ENCODE measurements around the gene CHST8. TPM values are rescaled to one million over a fixed set of nuclear protein-coding genes. Genes with fewer than 3 reads are reported as not detected.
"Not testable (repeated sequence)": the region's sequence is repeated elsewhere in the genome, so short reads cannot be mapped to it uniquely, and the experiment has no call there.

Gene CHST8
- total RNA-seq, 1 experiment from 2014 or later = not detected

DNA sequence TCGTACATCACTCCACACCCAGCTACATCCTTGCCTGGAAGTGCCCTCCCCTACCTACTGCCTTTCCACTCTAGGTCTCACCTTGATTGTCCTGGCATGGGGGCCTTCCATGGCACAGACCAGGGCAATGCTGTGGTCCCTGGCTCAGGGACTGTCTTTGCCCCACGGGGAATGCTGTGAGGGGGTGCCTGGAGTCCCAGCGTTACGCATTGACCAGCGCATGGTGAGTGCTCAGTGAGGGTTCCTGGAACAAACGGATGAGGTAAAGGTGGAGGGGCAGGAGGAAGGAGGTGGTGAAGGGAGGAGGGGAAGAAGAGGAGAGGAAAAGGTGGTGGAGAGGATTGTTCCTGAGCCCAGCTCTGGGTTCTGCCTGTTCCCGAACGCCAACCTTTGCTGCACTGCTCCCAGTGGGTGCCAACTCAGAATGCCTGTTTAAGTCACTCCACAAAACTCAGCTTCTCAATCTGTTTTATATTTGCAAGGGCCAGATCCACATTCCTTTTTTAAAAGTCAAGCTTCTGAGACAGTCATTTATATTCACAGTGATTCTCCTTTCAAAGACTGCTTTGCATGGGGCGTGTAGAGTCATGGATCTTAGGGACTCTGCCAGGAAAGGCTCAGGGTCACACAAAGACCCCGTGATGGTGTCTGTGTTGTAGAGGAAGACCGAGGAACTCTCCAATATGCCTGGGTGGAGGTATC is 40.8 kb downstream of the CHST8 start:
- no TSS peak for BruUV-seq (replicated peaks)
- H2AFZ ChIP-seq = no peak overlapping the region
- no peaks in the 10 kb centered on the region for H3K9me3 ChIP-seq (ENCODE audit: insufficient read depth, low read depth)
- H3K4me3 ChIP-seq = no peak overlapping the region
- H3K27me3 ChIP-seq (ENCODE audit: insufficient read depth, low read depth) = peaks cover 83% of the 10 kb centered on the region
- POLR2A ChIA-PET (ENCODE audit: unreplicated experiment) = no interaction called here
- H4K20me1 ChIP-seq (ENCODE audit: insufficient read depth) = no peaks in the 10 kb centered on the region
- H3K79me2 ChIP-seq (ENCODE audit: low read depth) = no peaks in the 10 kb centered on the region
- intact Hi-C loops (cut with micrococcal nuclease; ENCODE audit: unreplicated experiment) = no loop called here
- DNase-seq = no peak
- TF ChIP-seq, protein P1, sequence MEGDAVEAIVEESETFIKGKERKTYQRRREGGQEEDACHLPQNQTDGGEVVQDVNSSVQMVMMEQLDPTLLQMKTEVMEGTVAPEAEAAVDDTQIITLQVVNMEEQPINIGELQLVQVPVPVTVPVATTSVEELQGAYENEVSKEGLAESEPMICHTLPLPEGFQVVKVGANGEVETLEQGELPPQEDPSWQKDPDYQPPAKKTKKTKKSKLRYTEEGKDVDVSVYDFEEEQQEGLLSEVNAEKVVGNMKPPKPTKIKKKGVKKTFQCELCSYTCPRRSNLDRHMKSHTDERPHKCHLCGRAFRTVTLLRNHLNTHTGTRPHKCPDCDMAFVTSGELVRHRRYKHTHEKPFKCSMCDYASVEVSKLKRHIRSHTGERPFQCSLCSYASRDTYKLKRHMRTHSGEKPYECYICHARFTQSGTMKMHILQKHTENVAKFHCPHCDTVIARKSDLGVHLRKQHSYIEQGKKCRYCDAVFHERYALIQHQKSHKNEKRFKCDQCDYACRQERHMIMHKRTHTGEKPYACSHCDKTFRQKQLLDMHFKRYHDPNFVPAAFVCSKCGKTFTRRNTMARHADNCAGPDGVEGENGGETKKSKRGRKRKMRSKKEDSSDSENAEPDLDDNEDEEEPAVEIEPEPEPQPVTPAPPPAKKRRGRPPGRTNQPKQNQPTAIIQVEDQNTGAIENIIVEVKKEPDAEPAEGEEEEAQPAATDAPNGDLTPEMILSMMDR (conservative IDR thresholded peaks at IDR 0.05) = no peak
- TF ChIP-seq EZH2 (IDR thresholded peaks at IDR 0.05; ENCODE audit: low read depth) = no peak
- no peaks in the 10 kb centered on the region for H3K9me2 ChIP-seq (ENCODE audit: insufficient read depth)
- H3K36me3 ChIP-seq (ENCODE audit: low read depth) = no peaks in the 10 kb centered on the region
- H3K27ac ChIP-seq = no peak overlapping the region
- CTCF ChIA-PET = no interaction called here
- no peaks in the 10 kb centered on the region for H3F3A ChIP-seq (ENCODE audit: insufficient read depth, low read depth)
- H3K4me2 ChIP-seq = no peak overlapping the region
- H3K4me1 ChIP-seq (replicated peaks; ENCODE audit: insufficient read depth) = no peaks in the 10 kb centered on the region

DNA sequence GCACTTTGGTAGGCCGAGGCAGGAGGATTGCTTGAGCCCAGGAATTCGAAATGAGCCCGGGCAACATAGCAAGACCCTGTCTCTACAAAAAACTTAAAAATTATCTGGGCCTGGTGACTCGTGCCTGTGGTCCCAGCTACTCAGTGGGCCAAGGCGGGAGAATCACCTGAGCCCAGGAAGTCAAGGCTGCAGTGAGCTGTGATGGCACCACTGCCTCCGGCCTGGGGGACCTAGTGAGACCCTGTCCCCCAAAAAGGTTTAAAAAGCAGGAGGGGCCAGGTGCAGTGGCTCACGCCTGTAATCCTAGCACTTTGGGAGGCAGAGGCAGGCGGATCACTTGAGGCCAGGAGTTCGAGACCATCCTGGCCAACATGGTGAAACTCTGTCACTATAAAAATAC is 41.6 kb downstream of the CHST8 start:
- H4K20me1 ChIP-seq (ENCODE audit: insufficient read depth) = not testable (repeated sequence)

DNA sequence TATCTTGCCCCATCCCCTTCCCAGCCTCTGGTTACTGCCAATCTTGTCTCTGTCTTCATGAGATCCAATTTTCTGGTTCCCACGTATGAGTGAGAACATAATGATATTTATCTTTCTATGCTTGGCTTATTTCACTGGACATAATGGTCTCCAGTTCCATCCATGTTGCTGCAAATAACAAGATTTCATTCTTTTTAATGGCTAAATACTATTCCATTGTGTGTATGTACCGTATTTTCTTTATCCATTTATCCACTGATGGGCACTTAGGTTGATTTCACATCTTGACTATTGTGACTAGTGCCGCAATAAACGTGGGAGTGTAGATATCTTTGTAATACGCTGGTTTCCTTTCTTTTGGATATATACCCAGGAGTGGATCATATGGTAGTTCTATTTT is 43.0 kb downstream of the CHST8 start:
- ChIA-PET CTCF (no interaction called here), POLR2A (ENCODE audit: unreplicated experiment) (no interaction called here)
- H3K4me3 ChIP-seq = no peak overlapping the region
- H3K36me3 ChIP-seq (ENCODE audit: low read depth) = no peaks in the 10 kb centered on the region
- H3K27me3 ChIP-seq (ENCODE audit: insufficient read depth, low read depth) = peaks cover 89% of the 10 kb centered on the region
- H3K4me2 ChIP-seq = no peak overlapping the region
- H3K4me1 ChIP-seq (replicated peaks; ENCODE audit: insufficient read depth) = no peaks in the 10 kb centered on the region
- no peaks in the 10 kb centered on the region for H4K20me1 ChIP-seq (ENCODE audit: insufficient read depth)
- no peaks in the 10 kb centered on the region for H3F3A ChIP-seq (ENCODE audit: insufficient read depth, low read depth)
- BruUV-seq (replicated peaks) = no TSS peak
- H3K9me3 ChIP-seq (ENCODE audit: insufficient read depth, low read depth) = no peaks in the 10 kb centered on the region
- no peak overlapping the region for H2AFZ ChIP-seq
- intact Hi-C loops (cut with micrococcal nuclease; ENCODE audit: unreplicated experiment) = no loop called here
- H3K9me2 ChIP-seq (ENCODE audit: insufficient read depth) = no peaks in the 10 kb centered on the region
- H3K79me2 ChIP-seq (ENCODE audit: low read depth) = no peaks in the 10 kb centered on the region
- no peak for DNase-seq
- no peak overlapping the region for H3K27ac ChIP-seq
- no peak for TF ChIP-seq EZH2 (IDR thresholded peaks at IDR 0.05; ENCODE audit: low read depth)
- TF ChIP-seq, protein P1 (conservative IDR thresholded peaks at IDR 0.05) = no peak

More for the DNA sequence above, 41.6 kb downstream of the CHST8 start:
- H3K9me3 ChIP-seq (ENCODE audit: insufficient read depth, low read depth); DNase-seq; BruUV-seq (replicated peaks); CTCF ChIA-PET; H3K36me3 ChIP-seq (ENCODE audit: low read depth); H3F3A ChIP-seq (ENCODE audit: insufficient read depth, low read depth); intact Hi-C loops (cut with micrococcal nuclease; ENCODE audit: unreplicated experiment); H3K27ac ChIP-seq; H3K4me3 ChIP-seq; H3K79me2 ChIP-seq (ENCODE audit: low read depth); H3K4me1 ChIP-seq (replicated peaks; ENCODE audit: insufficient read depth); H3K4me2 ChIP-seq; H3K9me2 ChIP-seq (ENCODE audit: insufficient read depth); H2AFZ ChIP-seq: not testable (repeated sequence)
- POLR2A ChIA-PET (ENCODE audit: unreplicated experiment) = interaction anchor here (0.6 kb wide), 1 partner anchor 946 kb away, joined by 6 read pairs; no protein-coding TSS in a partner anchor
- peaks cover 89% of the 10 kb centered on the region for H3K27me3 ChIP-seq (ENCODE audit: insufficient read depth, low read depth)
